Fibroblast of lung (primary cell): ENCODE measurements around the gene SIPA1L3. TPM values are rescaled to one million over a fixed set of nuclear protein-coding genes. Genes with fewer than 3 reads are reported as not detected.

Experiments
- DNase-seq, 2 donors: peaks; one replicate each; pipeline versions ENCODE4 v3.0.0 to v3.0.0-alpha.2; 2010; ENCODE audit warnings: low read depth in 2 of 2
- H2AFZ ChIP-seq: 2 replicates; pipeline ENCODE4 v1.5.1; 2012; ENCODE audit warnings: low read length, control low read depth, inconsistent platforms
- H3K27ac ChIP-seq: 2 replicates; pipeline ENCODE4 v1.5.1; 2011; ENCODE audit warnings: low read length, control low read depth; ENCODE audit not compliant: insufficient read depth
- H3K27me3 ChIP-seq: 2 replicates; pipeline ENCODE4 v1.5.1; 2011; ENCODE audit warnings: mild to moderate bottlenecking, low read length; ENCODE audit not compliant: control insufficient read depth, insufficient read depth
- H3K36me3 ChIP-seq: 2 replicates; pipeline ENCODE4 v1.5.1; 2011; ENCODE audit warnings: low read length; ENCODE audit not compliant: control insufficient read depth, insufficient read depth
- H3K4me1 ChIP-seq: 2 replicates; pipeline ENCODE4 v1.5.1; 2011; ENCODE audit warnings: low read length; ENCODE audit not compliant: control insufficient read depth, insufficient read depth; ENCODE audit errors: extremely low read depth
- H3K4me2 ChIP-seq: 2 replicates; pipeline ENCODE4 v1.5.1; 2011; ENCODE audit warnings: low read length, control low read depth; ENCODE audit not compliant: insufficient read depth; ENCODE audit errors: extremely low read depth
- H3K4me3 ChIP-seq, 4 experiments: fragments of 200-600 bp in 1 of 4; sonication (generic) in 1 of 4; replicated peaks in 1 of 4; 2 replicates each; pipeline ENCODE4 v1.5.1; 2011 to 2016; ENCODE audit warnings: low read length in 4 of 4, low read depth in 3 of 4, mild to moderate bottlenecking in 3 of 4, control low read depth in 2 of 4, inconsistent platforms in 1 of 4, mixed read lengths in 1 of 4; ENCODE audit not compliant: insufficient read depth in 1 of 4; ENCODE audit errors: control extremely low read depth in 1 of 4
- H3K79me2 ChIP-seq: 2 replicates; pipeline ENCODE4 v1.5.1; 2012; ENCODE audit warnings: mild to moderate bottlenecking, low read length, inconsistent platforms; ENCODE audit not compliant: control insufficient read depth, insufficient read depth
- H3K9ac ChIP-seq: 2 replicates; pipeline ENCODE4 v1.5.1; 2011; ENCODE audit warnings: mild to moderate bottlenecking, low read length, control low read depth; ENCODE audit not compliant: insufficient read depth
- H3K9me3 ChIP-seq: 2 replicates; pipeline ENCODE4 v1.5.1; 2012; ENCODE audit warnings: low read depth, low read length; ENCODE audit not compliant: control insufficient read depth, insufficient read depth
- H4K20me1 ChIP-seq: 2 replicates; pipeline ENCODE4 v1.5.1; 2011; ENCODE audit warnings: low read length; ENCODE audit not compliant: control insufficient read depth, insufficient read depth; ENCODE audit errors: extremely low read depth
- CTCF ChIP-seq, 2 donors: IDR thresholded peaks in 1 of 2; conservative IDR thresholded peaks in 1 of 2; 1 replicate in 1 of 2; 2 replicates in 1 of 2; pipeline ENCODE4 v1.5.1; 2011 to 2012; ENCODE audit warnings: low read length in 2 of 2, control low read depth in 1 of 2, inconsistent platforms in 1 of 2, low read depth in 1 of 2, mild to moderate bottlenecking in 1 of 2
- EZH2 ChIP-seq: IDR thresholded peaks from 2 replicates; pipeline ENCODE4 v1.5.1; 2012; ENCODE audit warnings: low read length, control low read depth, mild to moderate bottlenecking; ENCODE audit errors: missing control alignments
- polyA plus RNA-seq, 2 donors: library from polyadenylated mRNA; depleted of rRNA in 1 of 2; stranded (reverse) in 1 of 2; unstranded in 1 of 2; fragments of >200 nt; gene quantifications; 2 replicates each; pipeline ENCODE4 v1.2.1, GENCODE V29; 2011 to 2012; ENCODE audit warnings: missing spikeins in 1 of 2
- total RNA-seq: library from RNA; depleted of rRNA; stranded (reverse); fragments of >200 nt; gene quantifications from 2 replicates; pipeline ENCODE4 v1.2.1, GENCODE V29; 2014

Gene SIPA1L3
- total and polyA plus RNA-seq, 2 donors (not counting 1 experiment from before 2014, with no cell fraction given) = 3.7 to 10.1 TPM

- H4K20me1 ChIP-seq = no peaks in the 10 kb centered on the region
- H3K79me2 ChIP-seq = no peaks in the 10 kb centered on the region
- H3K27me3 ChIP-seq = no peaks in the 10 kb centered on the region
- no peak overlapping the region for H3K27ac ChIP-seq
- H3K9ac ChIP-seq = no peak overlapping the region
- DNase-seq = no peak
- H3K9me3 ChIP-seq = no peaks in the 10 kb centered on the region
- H2AFZ ChIP-seq = no peak overlapping the region
- TF ChIP-seq EZH2 (no peak), CTCF (conservative IDR thresholded peaks at IDR 0.05 in 1 of 2, IDR thresholded peaks at IDR 0.05 in 1 of 2; ENCODE audit: low read depth in 1 of 2, low read length in 2 of 2) (no peak)
- H3K4me2 ChIP-seq = no peak overlapping the region
- peaks cover 4% of the 10 kb centered on the region for H3K36me3 ChIP-seq
- H3K4me3 ChIP-seq = no peak overlapping the region
- H3K4me1 ChIP-seq = no peaks in the 10 kb centered on the region
Observed at GRCh38 chr19:38195237-38195636, 288.2 kb downstream of the SIPA1L3 start.

- no peaks in the 10 kb centered on the region for H4K20me1 ChIP-seq
- H3K4me3 ChIP-seq = no peak overlapping the region
- H3K9ac ChIP-seq = no peak overlapping the region
- TF ChIP-seq EZH2 = no peak
- no peak for TF ChIP-seq CTCF (conservative IDR thresholded peaks at IDR 0.05 in 1 of 2, IDR thresholded peaks at IDR 0.05 in 1 of 2; ENCODE audit: low read depth in 1 of 2, low read length in 2 of 2)
- H3K27me3 ChIP-seq = no peaks in the 10 kb centered on the region
- no peak for DNase-seq
- H3K27ac ChIP-seq = no peak overlapping the region
- H2AFZ ChIP-seq = no peak overlapping the region
- H3K79me2 ChIP-seq = no peaks in the 10 kb centered on the region
- no peaks in the 10 kb centered on the region for H3K4me1 ChIP-seq
- no peaks in the 10 kb centered on the region for H3K9me3 ChIP-seq
- H3K4me2 ChIP-seq = no peak overlapping the region
- peaks cover 4% of the 10 kb centered on the region for H3K36me3 ChIP-seq
Observed at GRCh38 chr19:38196245-38196837, 289.3 kb downstream of the SIPA1L3 start.

- no peak overlapping the region for H3K4me2 ChIP-seq
- H4K20me1 ChIP-seq = no peaks in the 10 kb centered on the region
- no peak overlapping the region for H2AFZ ChIP-seq
- H3K4me3 ChIP-seq = no peak overlapping the region
- H3K36me3 ChIP-seq = peaks cover 6% of the 10 kb centered on the region
- no peaks in the 10 kb centered on the region for H3K27me3 ChIP-seq
- no peak overlapping the region for H3K9ac ChIP-seq
- no peak for DNase-seq
- TF ChIP-seq CTCF (conservative IDR thresholded peaks at IDR 0.05 in 1 of 2, IDR thresholded peaks at IDR 0.05 in 1 of 2; ENCODE audit: low read depth in 1 of 2, low read length in 2 of 2) = no peak
- TF ChIP-seq EZH2 = no peak
- H3K4me1 ChIP-seq = no peaks in the 10 kb centered on the region
- no peaks in the 10 kb centered on the region for H3K79me2 ChIP-seq
- H3K27ac ChIP-seq = no peak overlapping the region
- no peaks in the 10 kb centered on the region for H3K9me3 ChIP-seq
Observed at GRCh38 chr19:38196948-38197656, 290.1 kb downstream of the SIPA1L3 start.
